ENCODE measurements around the gene DUSP2.

The DUSP2 gene

GRCh38 chr2:96120991-96121390 lies 24.2 kb downstream of the DUSP2 start:
- POLR2A ChIA-PET (ENCODE audit: low non-redundant PET): no interaction called here
- no peak for DNase-seq (ENCODE audit: low spot score)
- CTCF ChIA-PET: interaction anchor here (1.0 kb wide), 1 partner anchor 17 kb away, joined by 3 read pairs; the partner anchor contains the start of gene ASTL
- no peak for TF ChIP-seq CTCF (conservative IDR thresholded peaks at IDR 0.05; ENCODE audit: low read depth)
- no peak overlapping the region for H3K27ac ChIP-seq

GRCh38 chr2:96120091-96120720 lies 25.0 kb downstream of the DUSP2 start:
- POLR2A ChIA-PET (ENCODE audit: low non-redundant PET): no interaction called here
- TF ChIP-seq CTCF (conservative IDR thresholded peaks at IDR 0.05; ENCODE audit: low read depth): no peak
- H3K27ac ChIP-seq: no peak overlapping the region
- no peak for DNase-seq (ENCODE audit: low spot score)
- CTCF ChIA-PET: interaction anchor here (1.0 kb wide), 1 partner anchor 18 kb away, joined by 3 read pairs; the partner anchor contains the start of gene ASTL

GRCh38 chr2:96119389-96119751 lies 25.9 kb downstream of the DUSP2 start:
- CTCF ChIA-PET: interaction anchor here (3.0 to 3.6 kb wide), 2 partner anchors 95 to 127 kb away, joined by 16 to 27 read pairs; no protein-coding TSS in a partner anchor
- DNase-seq (ENCODE audit: low spot score): no peak
- POLR2A ChIA-PET (ENCODE audit: low non-redundant PET): no interaction called here
- no peak overlapping the region for H3K27ac ChIP-seq
- TF ChIP-seq CTCF (conservative IDR thresholded peaks at IDR 0.05; ENCODE audit: low read depth): no peak

GRCh38 chr2:96118698-96119388 lies 26.4 kb downstream of the DUSP2 start:
- POLR2A ChIA-PET (ENCODE audit: low non-redundant PET): interaction anchor here (0.6 kb wide), 1 partner anchor 114 kb away, joined by 3 read pairs; no protein-coding TSS in a partner anchor
- DNase-seq (ENCODE audit: low spot score): no peak
- H3K27ac ChIP-seq: no peak overlapping the region
- TF ChIP-seq CTCF (conservative IDR thresholded peaks at IDR 0.05; ENCODE audit: low read depth): no peak
- CTCF ChIA-PET: interaction anchor here (1.0 to 3.6 kb wide), 3 partner anchors 56 to 126 kb away, joined by 4 to 27 read pairs (median 16); no protein-coding TSS in a partner anchor

GRCh38 chr2:96117701-96118588 lies 27.3 kb downstream of the DUSP2 start:
- ChIA-PET POLR2A (ENCODE audit: low non-redundant PET) (interaction anchor here (0.6 kb wide), 1 partner anchor 115 kb away, joined by 3 read pairs; no protein-coding TSS in a partner anchor), CTCF (interaction anchor here (0.6 to 3.6 kb wide), 13 partner anchors 9 to 125 kb away, joined by 3 to 27 read pairs (median 4); partner anchors contain the start of gene ASTL)
- DNase-seq (ENCODE audit: low spot score): peak; percentile 38
- no peak overlapping the region for H3K27ac ChIP-seq
- TF ChIP-seq CTCF (conservative IDR thresholded peaks at IDR 0.05; ENCODE audit: low read depth): no peak
